K562 (cell line): ENCODE measurements around the gene NCOA1. TPM values are rescaled to one million over a fixed set of nuclear protein-coding genes. Genes with fewer than 3 reads are reported as not detected.

Experiments used
- DLX4 ChIP-seq: fragments of 250-450 bp; sonication (Bioruptor Pico); IDR thresholded peaks from 2 replicates; pipeline ENCODE4 v1.6.1; 2021; ENCODE audit warnings: mild to moderate bottlenecking
- HES1 ChIP-seq: fragments of 450-650 bp; IDR thresholded peaks from 2 replicates; pipeline ENCODE4 v1.6.1; 2016; ENCODE audit warnings: low read depth, mild to moderate bottlenecking, moderate library complexity
- HIVEP1 ChIP-seq: fragments of 250-450 bp; sonication (Bioruptor Pico); IDR thresholded peaks from 2 replicates; pipeline ENCODE4 v1.4.0; 2020; ENCODE audit warnings: mild to moderate bottlenecking
- ZNF511 ChIP-seq: sonication (generic); formaldehyde crosslinking; IDR thresholded peaks from 2 replicates; pipeline ENCODE4 v1.8.0; 2022; ENCODE audit warnings: mild to moderate bottlenecking, missing genetic modification reagents
- ZNF592 ChIP-seq: fragments of 450-650 bp; IDR thresholded peaks from 2 replicates; pipeline ENCODE4 v1.6.1; 2017; ENCODE audit warnings: antibody characterized with exemption, mild to moderate bottlenecking
- polyA plus RNA-seq, 8 experiments: library from polyadenylated mRNA; depleted of rRNA in 4 of 8; stranded (reverse) in 5 of 8; unstranded in 3 of 8; fragments of >200 nt; fragmentation: Nextera tagmentation in 2 of 8; fragmentation: Illumina TruSeq in 1 of 8; extraction: Ambion mirVana in 2 of 8; extraction: Trizol in 1 of 8; gene quantifications; 2 replicates each; pipeline versions ENCODE4 v1.2.1 to v1.2.3, GENCODE V29; 2011 to 2014; ENCODE audit warnings: inconsistent platforms in 1 of 8, missing spikeins in 1 of 8
- total RNA-seq, 7 experiments: library from RNA; depleted of rRNA in 6 of 7; stranded (reverse); fragments of >200 nt in 6 of 7; fragmentation: Illumina TruSeq in 2 of 7; extraction: Trizol in 2 of 7; gene quantifications; 2 replicates each; pipeline versions ENCODE4 v1.2.1 to v1.2.3, GENCODE V29; 2011 to 2021; ENCODE audit warnings: low replicate concordance in 1 of 7

The NCOA1 gene
- total and polyA plus RNA-seq, 9 of the 15 experiments (the other 6 are each of a cell fraction or from before 2014, with no cell fraction given): 4.9 to 25.7 (median 17.0) TPM

- TF ChIP-seq HES1 (no peak), HIVEP1 (CRISPR knock-in tag) (no peak), DLX4 (CRISPR knock-in tag) (no peak), ZNF592 (no peak), ZNF511 (CRISPR knock-in tag) (no peak)
- TF ChIP-seq, all 486 proteins: peak for 0
Observed at GRCh38 chr2:24744356-24744755, 253.3 kb downstream of the NCOA1 start (continued).
